ENCODE data around the gene TULP1.

DNA sequence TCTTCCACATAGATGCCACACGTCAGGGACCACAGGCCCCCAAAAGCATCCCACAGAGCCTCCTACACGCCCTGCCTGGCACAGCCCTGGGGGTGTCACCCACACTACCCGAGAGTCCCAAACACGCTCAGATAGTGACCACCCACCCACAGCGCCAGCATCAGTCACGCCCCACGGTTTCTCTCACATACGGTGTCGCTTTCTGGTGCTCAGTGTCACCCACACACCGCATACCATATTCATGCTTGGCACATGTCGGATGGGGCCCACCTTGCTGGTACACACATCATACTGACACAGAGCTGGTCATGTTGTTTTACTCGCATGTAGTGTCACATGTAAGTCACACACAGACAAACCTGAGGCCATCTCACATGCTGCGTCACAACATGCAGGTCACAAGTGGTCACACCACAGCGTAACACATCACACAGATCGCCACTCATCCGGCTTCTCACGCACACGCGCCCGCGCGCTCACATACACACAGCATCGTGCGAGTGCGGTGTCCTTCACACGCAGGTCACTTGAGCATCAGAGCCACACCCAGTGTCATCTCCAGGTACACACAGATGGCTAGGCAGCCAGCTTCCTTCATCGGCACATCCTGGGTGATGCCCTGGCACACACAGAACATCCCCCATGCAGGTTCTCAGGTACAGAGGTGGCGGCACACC lies 19.3 kb downstream of the TULP1 start:
- TF ChIP-seq CTCF (IDR thresholded peaks at IDR 0.05; ENCODE audit: low read depth, low read length) (no peak), POLR2A (IDR thresholded peaks at IDR 0.05; ENCODE audit: extremely low read depth, insufficient read length) (no peak), MAX (IDR thresholded peaks at IDR 0.05; ENCODE audit: low read depth, low read length) (0 out of 2 replicates have a peak, but pooled peaks have one; percentile 5)

Measured in NB4 (cell line).